ENCODE data around the gene EPHB6. TPM values are rescaled to one million over a fixed set of nuclear protein-coding genes. Genes with fewer than 3 reads are reported as not detected.

EPHB6 gene
- 8.3 TPM for total RNA-seq

DNA sequence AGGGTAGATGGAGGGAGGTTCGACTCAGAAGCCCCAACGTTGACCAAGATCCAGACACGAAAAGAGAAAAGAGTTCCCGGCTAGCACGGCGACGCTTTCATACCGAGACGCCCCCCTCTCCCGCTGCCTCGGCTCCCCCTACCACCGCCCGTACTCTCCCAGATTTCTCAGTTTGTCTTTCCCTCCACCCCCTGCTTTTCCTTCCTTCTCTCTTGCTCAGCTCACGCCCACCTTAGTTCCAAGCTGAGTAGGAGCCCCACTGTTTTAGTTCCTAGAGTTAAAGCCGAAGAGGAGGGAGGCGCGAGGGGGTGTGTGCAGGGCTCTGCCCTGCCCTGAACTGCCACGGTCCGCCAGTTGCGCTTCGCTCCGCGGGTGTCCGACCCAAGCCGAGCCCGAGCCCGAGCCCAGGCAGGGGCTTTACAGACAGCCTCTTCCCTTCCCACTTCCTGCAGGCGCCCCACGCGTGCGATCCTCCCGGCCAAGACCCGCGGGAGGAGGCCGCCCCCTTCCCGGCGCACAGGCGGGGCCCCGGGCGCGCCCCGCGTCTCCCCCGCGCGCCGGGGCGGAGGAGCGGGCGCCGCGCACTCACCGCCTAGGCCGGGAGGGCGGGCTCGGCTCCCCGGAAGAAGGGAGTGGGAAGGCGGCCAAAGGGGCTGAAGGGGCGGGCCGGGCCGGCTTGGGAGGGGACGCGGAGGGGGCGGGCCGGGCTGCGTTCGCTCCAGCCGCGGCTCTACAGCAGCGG lies at the start of gene EPHB6:
EPHB6 (plus strand) TSS at position 705 of the 742 bp plus-strand sequence. CDS start 8,152 bp downstream, outside the sequence.
- no peaks in the 10 kb centered on the region for H3K9me3 ChIP-seq (ENCODE audit: low read depth, low read length)
- peaks cover 20% of the 10 kb centered on the region for H3K4me1 ChIP-seq (ENCODE audit: insufficient read depth, low read length)
- H3K4me3 ChIP-seq (ENCODE audit: low read length): peak within 1 kb of the TSS; percentile 84
- H3K27me3 ChIP-seq (ENCODE audit: insufficient read depth, low read length): no peaks in the 10 kb centered on the region

DNA sequence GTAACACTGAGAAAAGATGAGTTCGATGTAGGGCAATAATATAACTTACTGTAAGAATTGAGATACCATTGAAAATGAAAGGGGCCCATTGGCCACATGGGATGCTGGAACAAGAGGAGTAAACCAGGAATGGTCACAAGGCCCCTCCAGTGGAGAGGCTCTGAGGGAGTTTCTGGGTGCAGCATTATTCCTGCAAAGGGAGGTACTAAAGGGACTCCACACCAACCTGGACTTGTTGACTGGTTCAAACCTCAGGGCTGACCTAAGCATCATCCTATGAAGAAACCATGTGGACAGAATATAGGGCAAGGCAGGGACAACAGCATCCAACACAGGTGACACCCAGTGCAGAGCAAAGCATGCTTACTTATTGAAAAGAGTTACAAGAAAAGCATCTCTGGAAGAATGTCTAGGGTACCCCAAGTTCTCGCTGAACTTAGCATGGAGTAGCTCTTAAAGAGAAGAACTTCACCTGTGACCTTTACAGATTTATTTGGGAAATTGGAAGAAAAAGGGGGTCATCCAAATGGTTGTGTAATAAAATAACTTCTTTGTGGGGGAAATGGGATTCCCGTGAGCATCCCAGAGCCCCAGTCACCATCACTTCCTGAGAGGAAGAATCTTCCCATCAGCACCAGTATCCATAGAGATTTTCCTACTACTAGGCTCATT lies 49.4 kb upstream of the EPHB6 start:
- H3K4me3 ChIP-seq (ENCODE audit: low read length): no peak overlapping the region
- no peaks in the 10 kb centered on the region for H3K9me3 ChIP-seq (ENCODE audit: low read depth, low read length)
- peaks cover 96% of the 10 kb centered on the region for H3K4me1 ChIP-seq (ENCODE audit: insufficient read depth, low read length)
- H3K27me3 ChIP-seq (ENCODE audit: insufficient read depth, low read length): no peaks in the 10 kb centered on the region

DNA sequence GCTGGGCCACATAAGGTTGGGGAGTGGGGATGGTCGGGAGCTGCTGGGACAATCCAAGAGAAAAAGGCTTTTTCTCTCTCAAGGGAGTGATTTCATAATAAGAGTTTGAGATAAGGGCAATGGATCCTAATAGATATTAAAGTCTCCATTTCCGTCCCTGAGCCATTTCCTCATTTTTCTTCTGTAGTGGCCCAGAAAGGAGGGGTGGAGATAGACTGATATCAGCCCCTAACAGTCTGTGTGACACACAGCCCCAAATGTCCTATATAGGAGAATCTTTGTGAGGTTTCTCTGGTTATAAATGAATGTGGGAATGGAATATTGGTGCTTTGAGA lies 48.9 kb upstream of the EPHB6 start:
- Histone ChIP-seq H3K27me3 (ENCODE audit: insufficient read depth, low read length) (no peaks in the 10 kb centered on the region), H3K4me1 (ENCODE audit: insufficient read depth, low read length) (peaks cover 92% of the 10 kb centered on the region), H3K4me3 (ENCODE audit: low read length) (no peak overlapping the region), H3K9me3 (ENCODE audit: low read depth, low read length) (no peaks in the 10 kb centered on the region)

- no peaks in the 10 kb centered on the region for H3K27me3 ChIP-seq (ENCODE audit: insufficient read depth, low read length)
- peaks cover 89% of the 10 kb centered on the region for H3K4me1 ChIP-seq (ENCODE audit: insufficient read depth, low read length)
- no peak overlapping the region for H3K4me3 ChIP-seq (ENCODE audit: low read length)
- H3K9me3 ChIP-seq (ENCODE audit: low read depth, low read length): no peaks in the 10 kb centered on the region
These were observed 47.9 kb upstream of the EPHB6 start for GRCh38 chr7:142806957-142807356.

GRCh38 chr7:142807855-142808460 lies 46.9 kb upstream of the EPHB6 start:
- Histone ChIP-seq H3K9me3 (ENCODE audit: low read depth, low read length) (no peaks in the 10 kb centered on the region), H3K27me3 (ENCODE audit: insufficient read depth, low read length) (no peaks in the 10 kb centered on the region), H3K4me1 (ENCODE audit: insufficient read depth, low read length) (peaks cover 89% of the 10 kb centered on the region), H3K4me3 (ENCODE audit: low read length) (no peak overlapping the region)

DNA sequence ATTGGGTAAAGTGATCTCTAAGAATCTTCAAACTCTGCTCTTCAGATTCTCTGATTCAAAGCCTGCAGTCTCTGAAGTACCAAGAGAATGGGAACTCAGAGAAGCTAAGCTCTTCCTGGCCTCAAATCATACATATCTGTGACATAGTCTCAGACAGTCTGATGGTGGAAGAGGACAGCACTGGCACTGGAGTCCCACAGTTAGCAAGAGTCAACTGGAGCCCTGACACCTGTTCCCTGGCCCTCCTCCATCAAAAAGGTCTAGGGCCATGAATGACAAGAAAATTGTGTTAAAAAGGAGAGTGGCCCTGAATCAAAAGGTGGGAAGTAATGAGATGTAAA lies 46.4 kb upstream of the EPHB6 start:
- Histone ChIP-seq H3K9me3 (ENCODE audit: low read depth, low read length) (no peaks in the 10 kb centered on the region), H3K4me3 (ENCODE audit: low read length) (no peak overlapping the region), H3K4me1 (ENCODE audit: insufficient read depth, low read length) (peaks cover 88% of the 10 kb centered on the region), H3K27me3 (ENCODE audit: insufficient read depth, low read length) (no peaks in the 10 kb centered on the region)

- Histone ChIP-seq H3K4me1 (ENCODE audit: insufficient read depth, low read length) (peaks cover 82% of the 10 kb centered on the region), H3K4me3 (ENCODE audit: low read length) (no peak overlapping the region), H3K27me3 (ENCODE audit: insufficient read depth, low read length) (no peaks in the 10 kb centered on the region), H3K9me3 (ENCODE audit: low read depth, low read length) (no peaks in the 10 kb centered on the region)
These were observed 45.9 kb upstream of the EPHB6 start for GRCh38 chr7:142808802-142809583.

DNA sequence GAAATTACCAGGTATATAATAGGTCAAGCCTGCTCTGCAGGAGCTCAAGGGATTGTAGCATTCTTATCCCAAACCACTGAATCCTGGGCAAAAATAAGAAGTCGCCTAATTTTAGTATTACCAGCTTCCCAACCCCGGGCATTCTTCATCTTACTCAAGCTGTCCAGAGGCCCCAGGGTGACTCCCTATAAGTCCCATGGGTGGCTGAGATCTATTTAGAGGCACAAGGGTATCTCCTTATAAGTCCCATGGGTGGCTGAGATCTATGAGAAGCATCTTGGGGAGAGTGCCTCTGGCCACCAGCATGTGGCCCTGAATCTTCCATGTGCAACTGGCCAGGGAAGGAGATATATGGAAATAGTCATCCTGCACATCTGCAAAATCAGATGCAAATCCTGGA lies 45.2 kb upstream of the EPHB6 start:
- Histone ChIP-seq H3K4me1 (ENCODE audit: insufficient read depth, low read length) (peaks cover 76% of the 10 kb centered on the region), H3K4me3 (ENCODE audit: low read length) (peak overlapping the region; percentile 0)

GRCh38 chr7:142811154-142811737 lies 43.6 kb upstream of the EPHB6 start:
- Histone ChIP-seq H3K27me3 (ENCODE audit: insufficient read depth, low read length) (no peaks in the 10 kb centered on the region), H3K9me3 (ENCODE audit: low read depth, low read length) (no peaks in the 10 kb centered on the region), H3K4me3 (ENCODE audit: low read length) (no peak overlapping the region), H3K4me1 (ENCODE audit: insufficient read depth, low read length) (peaks cover 60% of the 10 kb centered on the region)

More for the DNA sequence above, 45.2 kb upstream of the EPHB6 start:
- no peaks in the 10 kb centered on the region for H3K9me3 ChIP-seq (ENCODE audit: low read depth, low read length)
- H3K27me3 ChIP-seq (ENCODE audit: insufficient read depth, low read length): no peaks in the 10 kb centered on the region

- Histone ChIP-seq H3K4me3 (ENCODE audit: low read length) (no peak overlapping the region), H3K4me1 (ENCODE audit: insufficient read depth, low read length) (peaks cover 46% of the 10 kb centered on the region), H3K27me3 (ENCODE audit: insufficient read depth, low read length) (no peaks in the 10 kb centered on the region), H3K9me3 (ENCODE audit: low read depth, low read length) (no peaks in the 10 kb centered on the region)
These were observed 42.2 kb upstream of the EPHB6 start for GRCh38 chr7:142812437-142813215.

- Histone ChIP-seq H3K27me3 (ENCODE audit: insufficient read depth, low read length) (no peaks in the 10 kb centered on the region), H3K4me1 (ENCODE audit: insufficient read depth, low read length) (peaks cover 40% of the 10 kb centered on the region), H3K9me3 (ENCODE audit: low read depth, low read length) (no peaks in the 10 kb centered on the region), H3K4me3 (ENCODE audit: low read length) (no peak overlapping the region)
These were observed 41.6 kb upstream of the EPHB6 start for GRCh38 chr7:142813226-142813625.

GRCh38 chr7:142813699-142814098 lies 41.2 kb upstream of the EPHB6 start:
- H3K4me3 ChIP-seq (ENCODE audit: low read length): no peak overlapping the region
- no peaks in the 10 kb centered on the region for H3K9me3 ChIP-seq (ENCODE audit: low read depth, low read length)
- no peaks in the 10 kb centered on the region for H3K27me3 ChIP-seq (ENCODE audit: insufficient read depth, low read length)
- peaks cover 36% of the 10 kb centered on the region for H3K4me1 ChIP-seq (ENCODE audit: insufficient read depth, low read length)

- Histone ChIP-seq H3K4me1 (ENCODE audit: insufficient read depth, low read length) (peaks cover 30% of the 10 kb centered on the region), H3K27me3 (ENCODE audit: insufficient read depth, low read length) (no peaks in the 10 kb centered on the region), H3K9me3 (ENCODE audit: low read depth, low read length) (no peaks in the 10 kb centered on the region), H3K4me3 (ENCODE audit: low read length) (no peak overlapping the region)
These were observed 40.4 kb upstream of the EPHB6 start for GRCh38 chr7:142814451-142814850.

DNA sequence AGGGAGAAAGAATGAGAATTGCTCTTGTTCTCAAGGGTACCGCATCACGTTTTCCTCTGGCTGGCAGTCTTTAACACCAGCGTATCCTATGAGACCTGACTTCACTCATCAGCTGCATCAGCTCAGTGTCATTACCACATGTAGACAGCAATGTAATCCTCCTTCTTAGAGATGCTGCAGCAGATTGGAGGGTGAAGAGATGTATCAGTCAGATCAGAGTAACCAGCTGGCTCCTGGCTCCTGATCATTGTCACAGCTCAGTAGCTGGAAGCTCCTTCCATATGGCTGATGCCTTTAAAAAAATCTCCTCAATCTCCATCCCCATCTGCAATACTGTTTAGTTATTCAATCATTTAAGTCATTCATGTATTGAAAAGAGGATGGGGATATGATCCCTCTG lies 39.7 kb upstream of the EPHB6 start:
- H3K4me1 ChIP-seq (ENCODE audit: insufficient read depth, low read length): peaks cover 24% of the 10 kb centered on the region
- no peaks in the 10 kb centered on the region for H3K27me3 ChIP-seq (ENCODE audit: insufficient read depth, low read length)
- H3K9me3 ChIP-seq (ENCODE audit: low read depth, low read length): no peaks in the 10 kb centered on the region
- no peak overlapping the region for H3K4me3 ChIP-seq (ENCODE audit: low read length)
